ENCODE measurements around the gene COL6A3.

COL6A3 gene

GRCh38 chr2:237294460-237294859, 119.5 kb downstream of the COL6A3 start:
- peaks cover 8% of the 10 kb centered on the region for H3K27me3 ChIP-seq (replicated peaks; ENCODE audit: control insufficient read depth, insufficient read depth, low read length, poor library complexity, severe bottlenecking)
- H3K36me3 ChIP-seq (ENCODE audit: control insufficient read depth, insufficient read depth, low read length), result no peaks in the 10 kb centered on the region
- no peak overlapping the region for H3K4me3 ChIP-seq (ENCODE audit: insufficient read depth, low read depth, low read length, poor library complexity, severe bottlenecking)
- H3K9me3 ChIP-seq (ENCODE audit: control insufficient read depth, low read length), result no peaks in the 10 kb centered on the region
- no peaks in the 10 kb centered on the region for H3K4me1 ChIP-seq (ENCODE audit: control insufficient read depth, insufficient read depth, low read length, poor library complexity, severe bottlenecking)
- no peak for DNase-seq
- no peak overlapping the region for H3K27ac ChIP-seq (ENCODE audit: insufficient read depth, low read length, poor library complexity, severe bottlenecking)

GRCh38 chr2:237293978-237294377, 120.0 kb downstream of the COL6A3 start:
- Histone ChIP-seq H3K4me1 (ENCODE audit: control insufficient read depth, insufficient read depth, low read length, poor library complexity, severe bottlenecking) (no peaks in the 10 kb centered on the region), H3K36me3 (ENCODE audit: control insufficient read depth, insufficient read depth, low read length) (no peaks in the 10 kb centered on the region)

GRCh38 chr2:237291138-237291792, 122.7 kb downstream of the COL6A3 start:
- H3K27me3 ChIP-seq (replicated peaks; ENCODE audit: control insufficient read depth, insufficient read depth, low read length, poor library complexity, severe bottlenecking), result peaks cover 4% of the 10 kb centered on the region
- H3K36me3 ChIP-seq (ENCODE audit: control insufficient read depth, insufficient read depth, low read length), result no peaks in the 10 kb centered on the region
- no peak overlapping the region for H3K27ac ChIP-seq (ENCODE audit: insufficient read depth, low read length, poor library complexity, severe bottlenecking)
- no peak overlapping the region for H3K4me3 ChIP-seq (ENCODE audit: insufficient read depth, low read depth, low read length, poor library complexity, severe bottlenecking)
- no peaks in the 10 kb centered on the region for H3K4me1 ChIP-seq (ENCODE audit: control insufficient read depth, insufficient read depth, low read length, poor library complexity, severe bottlenecking)
- no peaks in the 10 kb centered on the region for H3K9me3 ChIP-seq (ENCODE audit: control insufficient read depth, low read length)
- no peak for DNase-seq

More at GRCh38 chr2:237293978-237294377, 120.0 kb downstream of the COL6A3 start:
- no peak for DNase-seq
- Histone ChIP-seq H3K4me3 (ENCODE audit: insufficient read depth, low read depth, low read length, poor library complexity, severe bottlenecking) (no peak overlapping the region), H3K27ac (ENCODE audit: insufficient read depth, low read length, poor library complexity, severe bottlenecking) (no peak overlapping the region), H3K27me3 (replicated peaks; ENCODE audit: control insufficient read depth, insufficient read depth, low read length, poor library complexity, severe bottlenecking) (peaks cover 8% of the 10 kb centered on the region), H3K9me3 (ENCODE audit: control insufficient read depth, low read length) (no peaks in the 10 kb centered on the region)

- DNase-seq, result no peak
- H3K4me1 ChIP-seq (ENCODE audit: control insufficient read depth, insufficient read depth, low read length, poor library complexity, severe bottlenecking), result no peaks in the 10 kb centered on the region
- H3K4me3 ChIP-seq (ENCODE audit: insufficient read depth, low read depth, low read length, poor library complexity, severe bottlenecking), result no peak overlapping the region
- no peaks in the 10 kb centered on the region for H3K36me3 ChIP-seq (ENCODE audit: control insufficient read depth, insufficient read depth, low read length)
- H3K27me3 ChIP-seq (replicated peaks; ENCODE audit: control insufficient read depth, insufficient read depth, low read length, poor library complexity, severe bottlenecking), result peaks cover 4% of the 10 kb centered on the region
- no peak overlapping the region for H3K27ac ChIP-seq (ENCODE audit: insufficient read depth, low read length, poor library complexity, severe bottlenecking)
- H3K9me3 ChIP-seq (ENCODE audit: control insufficient read depth, low read length), result no peaks in the 10 kb centered on the region
Measured at GRCh38 chr2:237290261-237290660, 123.7 kb downstream of the COL6A3 start.

GRCh38 chr2:237289139-237289538, 124.8 kb downstream of the COL6A3 start:
- H3K9me3 ChIP-seq (ENCODE audit: control insufficient read depth, low read length), result no peaks in the 10 kb centered on the region
- no peaks in the 10 kb centered on the region for H3K4me1 ChIP-seq (ENCODE audit: control insufficient read depth, insufficient read depth, low read length, poor library complexity, severe bottlenecking)
- no peak for DNase-seq
- H3K4me3 ChIP-seq (ENCODE audit: insufficient read depth, low read depth, low read length, poor library complexity, severe bottlenecking), result no peak overlapping the region
- no peaks in the 10 kb centered on the region for H3K36me3 ChIP-seq (ENCODE audit: control insufficient read depth, insufficient read depth, low read length)
- no peak overlapping the region for H3K27ac ChIP-seq (ENCODE audit: insufficient read depth, low read length, poor library complexity, severe bottlenecking)
- peaks cover 4% of the 10 kb centered on the region for H3K27me3 ChIP-seq (replicated peaks; ENCODE audit: control insufficient read depth, insufficient read depth, low read length, poor library complexity, severe bottlenecking)

GRCh38 chr2:237287872-237288271, 126.1 kb downstream of the COL6A3 start:
- no peak overlapping the region for H3K27ac ChIP-seq (ENCODE audit: insufficient read depth, low read length, poor library complexity, severe bottlenecking)
- no peaks in the 10 kb centered on the region for H3K9me3 ChIP-seq (ENCODE audit: control insufficient read depth, low read length)
- H3K4me3 ChIP-seq (ENCODE audit: insufficient read depth, low read depth, low read length, poor library complexity, severe bottlenecking), result no peak overlapping the region
- H3K36me3 ChIP-seq (ENCODE audit: control insufficient read depth, insufficient read depth, low read length), result no peaks in the 10 kb centered on the region
- H3K4me1 ChIP-seq (ENCODE audit: control insufficient read depth, insufficient read depth, low read length, poor library complexity, severe bottlenecking), result no peaks in the 10 kb centered on the region
- peaks cover 4% of the 10 kb centered on the region for H3K27me3 ChIP-seq (replicated peaks; ENCODE audit: control insufficient read depth, insufficient read depth, low read length, poor library complexity, severe bottlenecking)
- no peak for DNase-seq

- Histone ChIP-seq H3K4me1 (ENCODE audit: control insufficient read depth, insufficient read depth, low read length, poor library complexity, severe bottlenecking) (no peaks in the 10 kb centered on the region), H3K9me3 (ENCODE audit: control insufficient read depth, low read length) (no peaks in the 10 kb centered on the region), H3K27me3 (replicated peaks; ENCODE audit: control insufficient read depth, insufficient read depth, low read length, poor library complexity, severe bottlenecking) (no peaks in the 10 kb centered on the region), H3K36me3 (ENCODE audit: control insufficient read depth, insufficient read depth, low read length) (no peaks in the 10 kb centered on the region), H3K27ac (ENCODE audit: insufficient read depth, low read length, poor library complexity, severe bottlenecking) (no peak overlapping the region), H3K4me3 (ENCODE audit: insufficient read depth, low read depth, low read length, poor library complexity, severe bottlenecking) (no peak overlapping the region)
- no peak for DNase-seq
Measured at GRCh38 chr2:237283131-237283928, 130.6 kb downstream of the COL6A3 start.

GRCh38 chr2:237282568-237283128, 131.3 kb downstream of the COL6A3 start:
- no peak overlapping the region for H3K4me3 ChIP-seq (ENCODE audit: insufficient read depth, low read depth, low read length, poor library complexity, severe bottlenecking)
- no peaks in the 10 kb centered on the region for H3K27me3 ChIP-seq (replicated peaks; ENCODE audit: control insufficient read depth, insufficient read depth, low read length, poor library complexity, severe bottlenecking)
- H3K36me3 ChIP-seq (ENCODE audit: control insufficient read depth, insufficient read depth, low read length), result no peaks in the 10 kb centered on the region
- no peaks in the 10 kb centered on the region for H3K9me3 ChIP-seq (ENCODE audit: control insufficient read depth, low read length)
- DNase-seq, result no peak
- H3K4me1 ChIP-seq (ENCODE audit: control insufficient read depth, insufficient read depth, low read length, poor library complexity, severe bottlenecking), result no peaks in the 10 kb centered on the region
- no peak overlapping the region for H3K27ac ChIP-seq (ENCODE audit: insufficient read depth, low read length, poor library complexity, severe bottlenecking)

- no peak for DNase-seq
- H3K27ac ChIP-seq (ENCODE audit: insufficient read depth, low read length, poor library complexity, severe bottlenecking), result no peak overlapping the region
- no peaks in the 10 kb centered on the region for H3K4me1 ChIP-seq (ENCODE audit: control insufficient read depth, insufficient read depth, low read length, poor library complexity, severe bottlenecking)
- no peaks in the 10 kb centered on the region for H3K9me3 ChIP-seq (ENCODE audit: control insufficient read depth, low read length)
- no peaks in the 10 kb centered on the region for H3K36me3 ChIP-seq (ENCODE audit: control insufficient read depth, insufficient read depth, low read length)
- H3K4me3 ChIP-seq (ENCODE audit: insufficient read depth, low read depth, low read length, poor library complexity, severe bottlenecking), result no peak overlapping the region
- no peaks in the 10 kb centered on the region for H3K27me3 ChIP-seq (replicated peaks; ENCODE audit: control insufficient read depth, insufficient read depth, low read length, poor library complexity, severe bottlenecking)
Measured at GRCh38 chr2:237281836-237282306, 132.1 kb downstream of the COL6A3 start.

- Histone ChIP-seq H3K27me3 (replicated peaks; ENCODE audit: control insufficient read depth, insufficient read depth, low read length, poor library complexity, severe bottlenecking) (no peaks in the 10 kb centered on the region), H3K4me1 (ENCODE audit: control insufficient read depth, insufficient read depth, low read length, poor library complexity, severe bottlenecking) (no peaks in the 10 kb centered on the region)
Measured at GRCh38 chr2:237280939-237281338, 133.0 kb downstream of the COL6A3 start.

More at GRCh38 chr2:237280939-237281338, 133.0 kb downstream of the COL6A3 start:
- no peak overlapping the region for H3K4me3 ChIP-seq (ENCODE audit: insufficient read depth, low read depth, low read length, poor library complexity, severe bottlenecking)
- no peak for DNase-seq
- H3K36me3 ChIP-seq (ENCODE audit: control insufficient read depth, insufficient read depth, low read length), result no peaks in the 10 kb centered on the region
- H3K27ac ChIP-seq (ENCODE audit: insufficient read depth, low read length, poor library complexity, severe bottlenecking), result no peak overlapping the region
- no peaks in the 10 kb centered on the region for H3K9me3 ChIP-seq (ENCODE audit: control insufficient read depth, low read length)
